ENCODE results near the gene DYNC1LI1. TPM values are rescaled to one million over a fixed set of nuclear protein-coding genes. Genes with fewer than 3 reads are reported as not detected.

The DYNC1LI1 gene
- total RNA-seq, 4 donors from 2014 or later: 63.7 to 86.0 (median 69.7) TPM

GRCh38 chr3:32551496-32551895, 19.2 kb downstream of the DYNC1LI1 start:
- H3K27me3 ChIP-seq: no peaks in the 10 kb centered on the region
- DNase-seq (ENCODE audit: low spot score in 2 of 2): no peak
- H3K36me3 ChIP-seq: no peaks in the 10 kb centered on the region
- no peaks in the 10 kb centered on the region for H3K9me3 ChIP-seq
- H3K4me3 ChIP-seq: no peak overlapping the region
- TF ChIP-seq CTCF (IDR thresholded peaks at IDR 0.05): no peak
- no peak for TF ChIP-seq POLR2A (IDR thresholded peaks at IDR 0.05)
- no peak for TF ChIP-seq EP300 (IDR thresholded peaks at IDR 0.05)
- TF ChIP-seq POLR2AphosphoS5 (IDR thresholded peaks at IDR 0.05): no peak
- H3K27ac ChIP-seq: no peak overlapping the region
- peaks cover 2% of the 10 kb centered on the region for H3K4me1 ChIP-seq

DNA sequence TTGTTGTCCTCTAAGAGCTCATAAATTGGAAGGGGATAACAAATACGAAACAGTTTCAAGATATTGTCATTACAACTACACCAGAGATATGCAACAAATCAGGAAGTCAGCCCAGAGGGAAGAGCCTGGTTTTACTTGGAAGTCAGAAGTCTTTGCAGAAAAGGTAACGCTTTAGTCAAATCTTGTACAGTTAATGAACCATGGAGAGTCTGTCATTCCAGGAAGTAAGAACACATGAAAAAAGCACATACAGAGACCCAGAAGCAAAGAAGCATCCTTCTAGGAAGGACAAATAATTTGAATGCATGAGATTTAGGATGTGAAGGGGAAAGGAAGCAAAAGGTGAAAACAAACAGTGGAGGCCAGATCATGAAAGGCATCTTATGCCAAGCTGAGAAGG, 19.6 kb downstream of the DYNC1LI1 start:
- Histone ChIP-seq H3K4me3 (no peak overlapping the region), H3K9me3 (no peaks in the 10 kb centered on the region), H3K4me1 (peaks cover 2% of the 10 kb centered on the region), H3K27me3 (no peaks in the 10 kb centered on the region), H3K27ac (no peak overlapping the region), H3K36me3 (no peaks in the 10 kb centered on the region)
- no peak for DNase-seq (ENCODE audit: low spot score in 2 of 2)
- 89% methylated on average over 2 of the region's 2 CpGs for WGBS
- no peak for TF ChIP-seq POLR2A (IDR thresholded peaks at IDR 0.05)
- TF ChIP-seq EP300 (IDR thresholded peaks at IDR 0.05): no peak
- no peak for TF ChIP-seq POLR2AphosphoS5 (IDR thresholded peaks at IDR 0.05)
- TF ChIP-seq CTCF (IDR thresholded peaks at IDR 0.05): no peak

GRCh38 chr3:32545305-32545704, 25.4 kb downstream of the DYNC1LI1 start:
- H3K9me3 ChIP-seq: no peaks in the 10 kb centered on the region
- H3K36me3 ChIP-seq: peaks cover 6% of the 10 kb centered on the region
- H3K27me3 ChIP-seq: no peaks in the 10 kb centered on the region
- H3K4me3 ChIP-seq: no peak overlapping the region
- TF ChIP-seq POLR2A (IDR thresholded peaks at IDR 0.05) (no peak), POLR2AphosphoS5 (IDR thresholded peaks at IDR 0.05) (no peak), EP300 (IDR thresholded peaks at IDR 0.05) (no peak), CTCF (IDR thresholded peaks at IDR 0.05) (no peak)
- no peak overlapping the region for H3K27ac ChIP-seq
- DNase-seq (ENCODE audit: low spot score in 2 of 2): no peak
- no peaks in the 10 kb centered on the region for H3K4me1 ChIP-seq

GRCh38 chr3:32544894-32545293, 25.8 kb downstream of the DYNC1LI1 start:
- no peak for DNase-seq (ENCODE audit: low spot score in 2 of 2)
- no peaks in the 10 kb centered on the region for H3K4me1 ChIP-seq
- H3K4me3 ChIP-seq: no peak overlapping the region
- H3K36me3 ChIP-seq: peaks cover 10% of the 10 kb centered on the region
- TF ChIP-seq EP300 (IDR thresholded peaks at IDR 0.05) (no peak), CTCF (IDR thresholded peaks at IDR 0.05) (no peak), POLR2AphosphoS5 (IDR thresholded peaks at IDR 0.05) (no peak), POLR2A (IDR thresholded peaks at IDR 0.05) (no peak)
- no peak overlapping the region for H3K27ac ChIP-seq
- no peaks in the 10 kb centered on the region for H3K9me3 ChIP-seq
- 82% methylated on average over 2 of the region's 2 CpGs for WGBS
- no peaks in the 10 kb centered on the region for H3K27me3 ChIP-seq

GRCh38 chr3:32542807-32543206, 27.9 kb downstream of the DYNC1LI1 start:
- WGBS: 92% methylated on average over 2 of the region's 2 CpGs
- Histone ChIP-seq H3K27ac (no peak overlapping the region), H3K9me3 (no peaks in the 10 kb centered on the region), H3K36me3 (peaks cover 26% of the 10 kb centered on the region), H3K4me1 (no peaks in the 10 kb centered on the region), H3K4me3 (no peak overlapping the region), H3K27me3 (no peaks in the 10 kb centered on the region)
- no peak for DNase-seq (ENCODE audit: low spot score in 2 of 2)
- no peak for TF ChIP-seq POLR2A (IDR thresholded peaks at IDR 0.05)
- no peak for TF ChIP-seq POLR2AphosphoS5 (IDR thresholded peaks at IDR 0.05)
- TF ChIP-seq EP300 (IDR thresholded peaks at IDR 0.05): no peak
- no peak for TF ChIP-seq CTCF (IDR thresholded peaks at IDR 0.05)
